ENCODE data around the gene ADRA2B. TPM values are rescaled to one million over a fixed set of nuclear protein-coding genes. Genes with fewer than 3 reads are reported as not detected.

ADRA2B gene
- total and polyA plus RNA-seq, 12 donors: 0.95 to 12.9 (median 3.3) TPM

DNA sequence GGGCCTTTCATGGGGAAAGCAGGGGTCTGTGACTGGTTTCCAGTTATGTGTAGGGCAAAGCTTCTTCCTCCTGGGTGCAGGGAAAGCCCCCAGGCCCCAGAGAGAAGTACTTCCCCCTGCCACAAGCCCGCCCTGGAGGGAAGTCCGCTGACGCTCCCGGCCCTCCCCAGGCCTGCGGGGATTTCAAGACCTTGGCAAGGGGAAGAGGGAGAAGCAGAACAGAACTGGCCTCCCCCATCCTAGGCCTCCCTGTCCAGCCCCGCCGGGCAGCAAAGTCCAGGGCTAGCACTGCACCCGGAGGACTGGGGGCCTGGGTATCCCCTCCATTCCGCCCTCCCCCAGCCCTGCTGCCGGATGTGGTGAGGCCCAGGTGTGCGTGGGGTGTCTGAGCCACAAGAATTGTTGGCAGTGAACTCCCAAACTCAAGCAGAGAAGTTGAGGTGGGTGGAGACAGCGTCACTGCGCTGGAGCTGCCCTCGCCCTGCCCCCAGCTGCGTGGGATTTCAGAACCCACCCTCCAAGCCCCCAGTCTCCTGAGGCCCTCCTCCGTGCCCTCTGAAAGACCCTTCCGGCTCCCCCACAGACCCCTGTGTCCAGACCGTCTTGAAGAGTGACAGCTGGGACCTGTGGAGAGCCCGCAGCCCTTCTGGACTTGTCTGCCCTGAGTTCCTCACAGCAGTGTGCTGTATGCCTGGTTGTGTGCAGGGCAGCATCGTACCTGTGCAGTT, 29.9 kb upstream of the ADRA2B start:
- DNase-seq: peak in 6 of 7 donors; percentile 31 to 68 (median 50)
- intact Hi-C loops (cut with DNase I): loop anchor here in 1 of 2 donors (10.0 kb wide), 1 partner anchor 118 kb away; the partner anchor contains the start of genes CIAO1 and TMEM127
- Histone ChIP-seq H3K4me1 (replicated peaks in 1 of 2) (peaks cover 16 to 27% of the 10 kb centered on the region in 2 donors), H3K27ac (peak overlapping the region in 4 of 5 donors; percentile 10 to 61 (median 38)), H3K9me3 (replicated peaks in 1 of 3) (no peaks in the 10 kb centered on the region), H3K4me3 (no peak overlapping the region), H3K36me3 (replicated peaks in 1 of 2) (no peaks in the 10 kb centered on the region), H3K27me3 (no peaks in the 10 kb centered on the region)
- TF ChIP-seq, protein P1, sequence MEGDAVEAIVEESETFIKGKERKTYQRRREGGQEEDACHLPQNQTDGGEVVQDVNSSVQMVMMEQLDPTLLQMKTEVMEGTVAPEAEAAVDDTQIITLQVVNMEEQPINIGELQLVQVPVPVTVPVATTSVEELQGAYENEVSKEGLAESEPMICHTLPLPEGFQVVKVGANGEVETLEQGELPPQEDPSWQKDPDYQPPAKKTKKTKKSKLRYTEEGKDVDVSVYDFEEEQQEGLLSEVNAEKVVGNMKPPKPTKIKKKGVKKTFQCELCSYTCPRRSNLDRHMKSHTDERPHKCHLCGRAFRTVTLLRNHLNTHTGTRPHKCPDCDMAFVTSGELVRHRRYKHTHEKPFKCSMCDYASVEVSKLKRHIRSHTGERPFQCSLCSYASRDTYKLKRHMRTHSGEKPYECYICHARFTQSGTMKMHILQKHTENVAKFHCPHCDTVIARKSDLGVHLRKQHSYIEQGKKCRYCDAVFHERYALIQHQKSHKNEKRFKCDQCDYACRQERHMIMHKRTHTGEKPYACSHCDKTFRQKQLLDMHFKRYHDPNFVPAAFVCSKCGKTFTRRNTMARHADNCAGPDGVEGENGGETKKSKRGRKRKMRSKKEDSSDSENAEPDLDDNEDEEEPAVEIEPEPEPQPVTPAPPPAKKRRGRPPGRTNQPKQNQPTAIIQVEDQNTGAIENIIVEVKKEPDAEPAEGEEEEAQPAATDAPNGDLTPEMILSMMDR (IDR thresholded peaks at IDR 0.05): no peak
- TF ChIP-seq POLR2A (IDR thresholded peaks at IDR 0.05): no peak
- 63 to 77% (median 72%) methylated on average over 10 to 20 of the region's 20 CpGs for WGBS, 4 donors

DNA sequence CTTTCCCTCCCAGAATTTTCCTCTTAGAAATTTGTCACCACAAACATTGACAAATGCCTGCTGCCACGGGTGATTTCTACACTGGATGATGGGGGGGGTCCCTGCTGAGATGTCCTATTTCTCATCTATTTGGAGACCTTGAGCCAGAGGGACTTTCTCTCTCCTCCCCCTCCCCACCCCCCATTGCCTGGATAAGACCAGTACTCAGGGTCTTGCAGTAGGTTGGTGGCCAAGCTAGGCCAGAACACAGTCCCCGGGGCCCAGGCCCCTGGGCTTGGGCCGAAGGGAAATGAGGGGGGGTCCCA, 29.4 kb upstream of the ADRA2B start:
- no peaks in the 10 kb centered on the region for H3K27me3 ChIP-seq
- H3K9me3 ChIP-seq (replicated peaks in 1 of 3): no peaks in the 10 kb centered on the region
- no peak overlapping the region for H3K4me3 ChIP-seq
- H3K36me3 ChIP-seq (replicated peaks in 1 of 2): no peaks in the 10 kb centered on the region
- WGBS, 4 donors: 40 to 63% (median 51%) methylated on average over 3 of the region's 3 CpGs
- no peak for DNase-seq
- H3K4me1 ChIP-seq (replicated peaks in 1 of 2): peaks cover 16 to 27% of the 10 kb centered on the region in 2 donors
- TF ChIP-seq POLR2A (IDR thresholded peaks at IDR 0.05): no peak
- TF ChIP-seq, protein P1 (IDR thresholded peaks at IDR 0.05): no peak
- H3K27ac ChIP-seq: peak overlapping the region in 3 of 5 donors; percentile 10 to 61 (median 33)
- intact Hi-C loops (cut with DNase I): loop anchor here in 1 of 2 donors (10.0 kb wide), 1 partner anchor 119 kb away; the partner anchor contains the start of genes CIAO1 and TMEM127

GRCh38 chr2:96145036-96145847, 28.9 kb upstream of the ADRA2B start, which contains the start of gene DUSP2:
Gene DUSP2, minus strand, starts transcription at chr2:96145440. Its CDS starts 86 bp downstream, at chr2:96145354.
- H3K36me3 ChIP-seq (replicated peaks in 1 of 2): no peaks in the 10 kb centered on the region
- 3 to 23% (median 9%) methylated on average over 5 to 94 of the region's 94 CpGs for WGBS, 4 donors
- H3K27ac ChIP-seq: peak within 1 kb of the TSS in 4 of 5 donors; percentile 10 to 61 (median 37)
- intact Hi-C loops (cut with DNase I): loop anchor here in 1 of 2 donors (10.0 kb wide), 1 partner anchor 120 kb away; the partner anchor contains the start of genes CIAO1 and TMEM127
- H3K4me1 ChIP-seq (replicated peaks in 1 of 2): peaks cover 16 to 27% of the 10 kb centered on the region in 2 donors
- DNase-seq: peak; percentile 66 to 81 (median 71)
- TF ChIP-seq, protein P1 (IDR thresholded peaks at IDR 0.05): peak in 1 of 6 experiments; percentile 23
- peak; percentile 50 to 70 for TF ChIP-seq POLR2A (IDR thresholded peaks at IDR 0.05)
- H3K27me3 ChIP-seq: no peaks in the 10 kb centered on the region
- H3K9me3 ChIP-seq (replicated peaks in 1 of 3): no peaks in the 10 kb centered on the region
- H3K4me3 ChIP-seq: peak within 1 kb of the TSS in 2 of 4 donors; percentile 32 to 66
